Measurements from ENCODE around the gene PPRC1. TPM values are rescaled to one million over a fixed set of nuclear protein-coding genes. Genes with fewer than 3 reads are reported as not detected.

PPRC1 gene
- total RNA-seq, 1 donor from 2014 or later, result 12.1 TPM

DNA sequence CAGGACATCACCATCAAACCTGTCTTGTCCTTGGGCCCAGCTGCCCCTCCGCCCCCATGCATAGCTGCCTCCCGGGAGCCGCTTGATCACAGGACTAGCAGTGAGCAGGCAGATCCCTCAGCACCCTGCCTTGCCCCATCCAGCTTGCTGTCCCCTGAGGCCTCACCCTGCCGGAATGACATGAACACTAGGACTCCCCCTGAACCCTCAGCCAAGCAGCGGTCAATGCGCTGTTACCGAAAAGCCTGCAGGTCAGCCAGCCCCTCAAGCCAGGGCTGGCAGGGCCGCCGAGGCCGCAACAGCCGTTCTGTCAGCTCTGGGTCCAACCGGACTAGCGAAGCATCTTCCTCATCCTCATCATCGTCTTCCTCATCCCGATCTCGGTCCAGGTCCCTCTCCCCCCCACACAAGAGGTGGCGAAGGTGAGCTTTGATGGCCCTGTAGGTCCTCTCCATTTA lies 14.2 kb downstream of the PPRC1 start:
- peaks cover 75% of the 10 kb centered on the region for H3K36me3 ChIP-seq
- DNase-seq, result no peak
- H3K4me1 ChIP-seq, result peaks cover 6% of the 10 kb centered on the region
- H3K9me3 ChIP-seq (replicated peaks), result no peaks in the 10 kb centered on the region
- H3K27ac ChIP-seq (replicated peaks), result no peak overlapping the region
- TF ChIP-seq, protein P1, sequence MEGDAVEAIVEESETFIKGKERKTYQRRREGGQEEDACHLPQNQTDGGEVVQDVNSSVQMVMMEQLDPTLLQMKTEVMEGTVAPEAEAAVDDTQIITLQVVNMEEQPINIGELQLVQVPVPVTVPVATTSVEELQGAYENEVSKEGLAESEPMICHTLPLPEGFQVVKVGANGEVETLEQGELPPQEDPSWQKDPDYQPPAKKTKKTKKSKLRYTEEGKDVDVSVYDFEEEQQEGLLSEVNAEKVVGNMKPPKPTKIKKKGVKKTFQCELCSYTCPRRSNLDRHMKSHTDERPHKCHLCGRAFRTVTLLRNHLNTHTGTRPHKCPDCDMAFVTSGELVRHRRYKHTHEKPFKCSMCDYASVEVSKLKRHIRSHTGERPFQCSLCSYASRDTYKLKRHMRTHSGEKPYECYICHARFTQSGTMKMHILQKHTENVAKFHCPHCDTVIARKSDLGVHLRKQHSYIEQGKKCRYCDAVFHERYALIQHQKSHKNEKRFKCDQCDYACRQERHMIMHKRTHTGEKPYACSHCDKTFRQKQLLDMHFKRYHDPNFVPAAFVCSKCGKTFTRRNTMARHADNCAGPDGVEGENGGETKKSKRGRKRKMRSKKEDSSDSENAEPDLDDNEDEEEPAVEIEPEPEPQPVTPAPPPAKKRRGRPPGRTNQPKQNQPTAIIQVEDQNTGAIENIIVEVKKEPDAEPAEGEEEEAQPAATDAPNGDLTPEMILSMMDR (IDR thresholded peaks at IDR 0.05; ENCODE audit: borderline replicate concordance), result no peak
- no peak overlapping the region for H3K4me3 ChIP-seq
- H3K27me3 ChIP-seq (ENCODE audit: low read depth), result no peaks in the 10 kb centered on the region
- intact Hi-C loops (cut with micrococcal nuclease), result no loop called here

DNA sequence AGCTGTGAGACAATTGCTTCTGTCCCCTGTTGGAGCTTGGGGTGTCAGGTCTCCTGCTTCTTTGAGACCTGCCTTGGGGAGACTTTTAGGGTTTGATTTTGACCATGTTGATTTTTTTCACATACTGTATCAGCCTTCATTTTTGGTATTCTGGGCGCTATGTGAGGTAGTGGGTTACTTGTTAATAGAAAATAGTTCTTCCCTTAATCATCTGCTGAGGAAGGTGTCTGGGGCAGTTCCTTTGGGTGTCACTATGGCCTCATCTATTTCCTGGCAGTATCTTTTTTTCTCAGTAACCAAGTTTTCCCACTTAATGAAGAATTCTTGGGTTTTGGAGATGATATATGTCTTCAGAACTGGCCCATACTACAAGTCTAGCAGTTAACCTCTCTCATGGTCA lies 14.7 kb downstream of the PPRC1 start:
- Histone ChIP-seq H3K9me3 (replicated peaks) (no peaks in the 10 kb centered on the region), H3K4me3 (no peak overlapping the region), H3K4me1 (peaks cover 9% of the 10 kb centered on the region), H3K36me3 (peaks cover 73% of the 10 kb centered on the region), H3K27me3 (ENCODE audit: low read depth) (no peaks in the 10 kb centered on the region), H3K27ac (replicated peaks) (no peak overlapping the region)
- intact Hi-C loops (cut with micrococcal nuclease), result no loop called here
- TF ChIP-seq, protein P1 (IDR thresholded peaks at IDR 0.05; ENCODE audit: borderline replicate concordance), result no peak
- no peak for DNase-seq

DNA sequence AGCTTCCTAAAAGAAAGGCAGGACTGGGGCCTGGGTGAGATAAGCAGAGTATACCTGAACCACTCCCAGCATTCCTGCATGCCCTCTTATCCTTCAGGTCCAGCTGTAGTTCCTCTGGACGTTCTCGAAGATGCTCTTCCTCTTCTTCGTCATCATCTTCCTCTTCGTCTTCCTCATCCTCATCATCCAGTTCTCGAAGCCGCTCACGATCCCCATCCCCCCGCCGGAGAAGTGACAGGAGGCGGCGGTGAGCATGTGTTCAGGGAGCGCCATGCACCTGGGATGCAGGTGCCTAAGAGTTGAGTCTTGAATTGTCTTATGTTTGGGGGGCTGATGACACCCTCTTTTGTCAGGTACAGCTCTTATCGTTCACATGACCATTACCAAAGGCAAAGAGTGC lies 15.4 kb downstream of the PPRC1 start:
- no peak overlapping the region for H3K4me3 ChIP-seq
- no peaks in the 10 kb centered on the region for H3K9me3 ChIP-seq (replicated peaks)
- TF ChIP-seq, protein P1 (IDR thresholded peaks at IDR 0.05; ENCODE audit: borderline replicate concordance), result no peak
- no peak overlapping the region for H3K27ac ChIP-seq (replicated peaks)
- no peak for DNase-seq
- peaks cover 16% of the 10 kb centered on the region for H3K4me1 ChIP-seq
- peaks cover 66% of the 10 kb centered on the region for H3K36me3 ChIP-seq
- intact Hi-C loops (cut with micrococcal nuclease), result no loop called here
- no peaks in the 10 kb centered on the region for H3K27me3 ChIP-seq (ENCODE audit: low read depth)

DNA sequence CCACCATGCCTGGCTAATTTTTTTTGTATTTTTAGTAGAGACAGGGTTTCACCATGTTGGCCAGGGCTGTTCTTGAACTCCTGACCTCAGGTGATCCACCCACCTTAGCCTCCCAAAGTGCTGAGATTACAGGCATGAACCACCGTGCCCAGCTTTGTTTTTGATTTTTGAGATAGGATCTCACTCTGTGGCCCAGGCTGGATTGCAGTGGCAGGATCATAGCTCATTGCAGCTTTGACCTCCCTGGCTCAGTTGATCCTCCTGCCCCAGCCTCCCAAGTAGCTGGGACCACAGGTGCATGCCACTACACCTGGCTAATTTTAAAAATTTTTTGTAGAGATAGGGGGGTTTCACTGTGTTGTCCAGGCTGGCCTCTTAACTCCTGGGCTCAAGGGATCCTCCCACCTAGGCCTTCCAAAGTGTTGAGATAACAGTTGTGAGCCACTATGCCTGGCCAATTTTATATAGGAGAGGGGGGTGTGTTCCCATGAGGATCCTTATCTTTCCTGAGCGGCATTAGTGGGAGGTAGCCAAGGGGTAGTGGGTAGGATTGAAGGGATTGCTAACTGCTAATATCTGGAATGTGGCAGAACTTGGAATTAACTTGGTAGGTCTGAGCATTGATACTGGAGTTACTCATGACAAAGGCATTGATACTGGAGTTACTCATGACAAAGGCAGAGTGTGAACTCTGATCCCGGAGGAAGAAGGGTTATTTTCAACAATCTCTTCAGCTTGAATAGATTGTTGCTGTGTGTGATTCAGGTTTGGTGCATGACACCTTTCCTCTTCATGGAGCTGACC lies 18.3 kb downstream of the PPRC1 start:
- Histone ChIP-seq H3K36me3 (peaks cover 51% of the 10 kb centered on the region), H3K4me1 (peaks cover 29% of the 10 kb centered on the region), H3K27ac (replicated peaks) (peak overlapping the region; percentile 92), H3K9me3 (replicated peaks) (no peaks in the 10 kb centered on the region), H3K4me3 (peak overlapping the region; percentile 83), H3K27me3 (ENCODE audit: low read depth) (no peaks in the 10 kb centered on the region)
- intact Hi-C loops (cut with micrococcal nuclease), result no loop called here
- TF ChIP-seq, protein P1 (IDR thresholded peaks at IDR 0.05; ENCODE audit: borderline replicate concordance), result no peak
- no peak for DNase-seq

DNA sequence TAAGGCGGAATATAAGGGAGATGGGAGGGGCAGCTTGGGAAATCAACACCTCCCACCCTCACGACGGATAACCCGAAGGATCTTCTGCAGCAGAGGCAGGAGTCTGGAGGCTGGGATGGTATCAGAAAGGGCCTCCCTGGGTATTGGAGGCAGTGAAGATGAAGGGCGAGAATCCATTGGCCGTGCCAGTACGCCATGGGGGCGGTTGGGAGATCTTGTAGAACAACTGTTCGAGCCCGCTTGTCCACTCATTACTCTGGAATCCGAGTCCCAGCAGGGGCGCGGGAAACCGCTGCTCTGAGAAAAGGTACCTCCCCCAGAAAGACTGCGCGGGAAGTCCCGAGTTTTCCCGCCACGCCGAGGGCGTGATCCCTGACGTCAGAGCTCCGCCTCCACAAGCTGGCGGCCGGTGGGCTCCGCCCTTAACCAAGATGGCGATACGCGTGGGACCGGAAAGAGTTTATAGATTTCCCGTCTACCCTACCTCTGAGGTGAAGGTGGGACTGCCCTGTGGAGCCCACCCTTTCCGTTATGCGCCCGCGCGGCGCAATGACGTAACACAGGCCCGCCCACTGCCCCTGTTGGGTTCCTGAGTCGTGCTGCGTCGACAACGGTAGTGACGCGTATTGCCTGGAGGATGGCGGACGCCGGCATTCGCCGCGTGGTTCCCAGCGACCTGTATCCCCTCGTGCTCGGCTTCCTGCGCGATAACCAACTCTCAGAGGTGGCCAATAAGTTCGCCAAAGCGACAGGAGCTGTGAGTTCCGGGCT lies 19.1 kb downstream of the PPRC1 start, which contains the start of gene NOLC1:
NOLC1 (plus strand) TSS at position 616 of the 771 bp plus-strand sequence; CDS start at position 638, 22 bp downstream.
- H3K36me3 ChIP-seq, result peaks cover 45% of the 10 kb centered on the region
- H3K4me1 ChIP-seq, result peaks cover 29% of the 10 kb centered on the region
- intact Hi-C loops (cut with micrococcal nuclease), result no loop called here
- H3K4me3 ChIP-seq, result peak within 1 kb of the TSS; percentile 83
- H3K27me3 ChIP-seq (ENCODE audit: low read depth), result no peaks in the 10 kb centered on the region
- H3K27ac ChIP-seq (replicated peaks), result peak within 1 kb of the TSS; percentile 92
- peak; percentile 99 for DNase-seq
- TF ChIP-seq, protein P1 (IDR thresholded peaks at IDR 0.05; ENCODE audit: borderline replicate concordance), result no peak
- no peaks in the 10 kb centered on the region for H3K9me3 ChIP-seq (replicated peaks)

All from left ventricle myocardium inferior (tissue), 1 donor.